HFFc6 (cell line): ENCODE data around the gene NPW. TPM values are rescaled to one million over a fixed set of nuclear protein-coding genes. Genes with fewer than 3 reads are reported as not detected.
A peak's percentile ranks its signal among the peaks of the same experiment; 100 is the strongest.
"Not testable (repeated sequence)": the region's sequence is repeated elsewhere in the genome, so short reads cannot be mapped to it uniquely, and the experiment has no call there.

Experiments
- DNase-seq: peaks from one replicate; pipeline ENCODE4 v3.0.0-alpha.2; 2018
- H3K27ac Mint-ChIP-seq: 2 replicates; pipeline ENCODE4 v1.8.0; 2020; ENCODE audit warnings: mild to moderate bottlenecking, mixed read lengths
- H3K27me3 Mint-ChIP-seq: 2 replicates; pipeline ENCODE4 v1.8.0; 2021; ENCODE audit warnings: mild to moderate bottlenecking, moderate library complexity, mixed read lengths; ENCODE audit not compliant: insufficient read depth
- H3K36me3 Mint-ChIP-seq: 2 replicates; pipeline ENCODE4 v1.8.0; 2021; ENCODE audit warnings: low read depth, mixed read lengths
- H3K4me1 Mint-ChIP-seq: 2 replicates; pipeline ENCODE4 v1.8.0; 2020; ENCODE audit warnings: low read depth, mixed read lengths
- H3K4me3 Mint-ChIP-seq: 2 replicates; pipeline ENCODE4 v1.8.0; 2020; ENCODE audit warnings: mild to moderate bottlenecking, moderate library complexity, mixed read lengths
- H3K9me3 Mint-ChIP-seq: 2 replicates; pipeline ENCODE4 v1.8.0; 2020; ENCODE audit warnings: mild to moderate bottlenecking, mixed read lengths
- total RNA-seq, 6 experiments: library from RNA; stranded (reverse); fragmentation: NEBNext Ultra II Directional; extraction: Animal tissue kit (Norgen Biotek cat#: 25700); gene quantifications; 2 replicates in 1 of 6; 3 replicates in 5 of 6; pipeline ENCODE4 v1.2.3, GENCODE V29; 2021
- TF ChIP-seq, protein P1 (sequence below): fragments of 200-600 bp; sonication (generic); IDR thresholded peaks from 2 replicates; pipeline ENCODE4 v1.5.0; 2021; ENCODE audit warnings: antibody characterized with exemption, mild to moderate bottlenecking

NPW gene
- total RNA-seq, 6 experiments from 2014 or later: 0.57 to 2.1 (median 1.4) TPM

DNA sequence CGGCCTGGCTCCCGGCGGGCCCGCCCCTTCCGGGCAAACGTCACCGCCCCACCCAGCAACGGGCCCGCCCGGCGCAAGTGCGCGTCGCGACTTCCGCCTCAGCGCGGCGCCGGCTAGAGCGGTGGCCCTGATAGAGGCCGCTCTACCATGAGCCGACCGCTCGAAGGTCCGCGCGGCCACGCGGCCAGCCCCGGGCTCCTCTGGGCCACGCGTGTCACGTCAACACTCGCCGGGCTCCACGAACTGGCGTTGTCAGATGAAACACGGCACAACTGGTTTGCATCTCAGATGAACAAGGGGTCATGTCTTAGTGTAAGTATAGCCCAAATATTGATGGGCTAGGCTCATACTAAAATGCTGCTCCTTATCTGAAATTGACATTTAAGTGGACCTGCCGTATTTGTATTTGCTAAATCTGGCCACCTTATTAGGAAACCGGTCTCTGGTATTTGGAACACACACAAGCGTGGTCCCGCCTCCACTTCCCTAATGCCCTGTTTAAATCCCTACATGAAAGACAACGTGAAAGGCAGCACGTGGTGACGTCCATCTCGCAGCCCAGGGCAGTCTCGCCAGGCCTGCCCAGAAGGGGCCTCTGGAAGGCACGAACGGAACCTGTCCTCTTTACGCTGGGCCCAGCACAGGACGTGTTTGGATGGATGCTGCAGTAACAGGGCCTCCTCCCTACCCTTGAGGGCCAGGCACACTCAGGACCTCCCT, 9.6 kb upstream of the NPW start, which contains the start of gene ZNF598:
TSS of gene ZNF598 (minus strand) at position 31 of the 720 bp plus-strand sequence.
- peaks cover 5% of the 10 kb centered on the region; the same call in 1 of the 2 replicates for H3K36me3 Mint-ChIP-seq
- H3K4me3 Mint-ChIP-seq: peak within 1 kb of the TSS; percentile 95
- DNase-seq: peak; percentile 74
- TF ChIP-seq, protein P1, sequence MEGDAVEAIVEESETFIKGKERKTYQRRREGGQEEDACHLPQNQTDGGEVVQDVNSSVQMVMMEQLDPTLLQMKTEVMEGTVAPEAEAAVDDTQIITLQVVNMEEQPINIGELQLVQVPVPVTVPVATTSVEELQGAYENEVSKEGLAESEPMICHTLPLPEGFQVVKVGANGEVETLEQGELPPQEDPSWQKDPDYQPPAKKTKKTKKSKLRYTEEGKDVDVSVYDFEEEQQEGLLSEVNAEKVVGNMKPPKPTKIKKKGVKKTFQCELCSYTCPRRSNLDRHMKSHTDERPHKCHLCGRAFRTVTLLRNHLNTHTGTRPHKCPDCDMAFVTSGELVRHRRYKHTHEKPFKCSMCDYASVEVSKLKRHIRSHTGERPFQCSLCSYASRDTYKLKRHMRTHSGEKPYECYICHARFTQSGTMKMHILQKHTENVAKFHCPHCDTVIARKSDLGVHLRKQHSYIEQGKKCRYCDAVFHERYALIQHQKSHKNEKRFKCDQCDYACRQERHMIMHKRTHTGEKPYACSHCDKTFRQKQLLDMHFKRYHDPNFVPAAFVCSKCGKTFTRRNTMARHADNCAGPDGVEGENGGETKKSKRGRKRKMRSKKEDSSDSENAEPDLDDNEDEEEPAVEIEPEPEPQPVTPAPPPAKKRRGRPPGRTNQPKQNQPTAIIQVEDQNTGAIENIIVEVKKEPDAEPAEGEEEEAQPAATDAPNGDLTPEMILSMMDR: 0 out of 2 replicates have a peak, but pooled peaks have one; percentile 10
- H3K27ac Mint-ChIP-seq: peak within 1 kb of the TSS; percentile 98
- no peaks in the 10 kb centered on the region for H3K9me3 Mint-ChIP-seq
- peaks cover 26% of the 10 kb centered on the region for H3K4me1 Mint-ChIP-seq
- H3K27me3 Mint-ChIP-seq: peaks cover 2% of the 10 kb centered on the region; the same call in 1 of the 2 replicates

DNA sequence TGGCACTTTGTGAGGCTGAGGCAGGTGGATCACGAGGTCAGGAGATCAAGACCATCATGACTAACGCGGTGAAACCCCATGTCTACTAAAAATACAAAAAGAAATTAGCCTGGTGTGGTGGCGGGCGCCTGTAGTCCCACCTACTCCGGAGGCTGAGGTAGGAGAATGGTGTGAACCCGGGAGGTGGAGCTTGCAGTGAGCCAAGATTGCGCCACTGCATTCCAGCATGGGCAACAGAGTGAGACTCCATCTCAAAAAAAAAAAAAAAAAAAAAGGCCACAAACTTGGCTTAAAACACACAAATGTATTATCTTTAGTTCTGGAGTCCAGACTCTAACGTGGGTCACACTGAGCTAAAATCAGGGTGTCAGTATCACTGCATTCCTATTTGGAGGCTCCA, 7.9 kb upstream of the NPW start:
- not testable (repeated sequence) for H3K36me3 Mint-ChIP-seq, H3K27me3 Mint-ChIP-seq, H3K27ac Mint-ChIP-seq, DNase-seq, H3K4me3 Mint-ChIP-seq, H3K9me3 Mint-ChIP-seq
- peaks cover 26% of the 10 kb centered on the region for H3K4me1 Mint-ChIP-seq

DNA sequence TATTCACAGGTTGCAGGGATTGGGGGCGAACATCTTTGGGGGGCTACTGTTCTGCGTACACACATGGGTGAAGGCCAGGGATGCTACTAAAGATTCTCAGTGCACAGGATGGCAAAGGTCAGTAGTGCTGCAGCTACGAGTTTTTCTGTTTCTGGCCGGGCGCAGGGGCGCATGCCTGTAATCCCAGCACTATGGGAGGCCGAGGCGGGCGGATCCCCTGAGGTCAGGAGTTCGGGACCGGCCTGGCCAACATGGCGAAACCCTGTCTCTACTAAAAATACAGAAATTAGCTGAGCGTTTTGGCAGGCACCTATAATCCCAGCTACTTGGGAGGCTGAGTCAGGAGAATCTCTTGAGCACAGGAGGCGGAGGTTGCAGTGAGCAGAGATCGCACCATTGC, 6.1 kb upstream of the NPW start:
- H3K27me3 Mint-ChIP-seq: peaks cover 2% of the 10 kb centered on the region; the same call in 1 of the 2 replicates
- H3K4me1 Mint-ChIP-seq: peaks cover 12% of the 10 kb centered on the region
- H3K27ac Mint-ChIP-seq: no peak overlapping the region
- TF ChIP-seq, protein P1: no peak
- peaks cover 4% of the 10 kb centered on the region; the same call in 1 of the 2 replicates for H3K36me3 Mint-ChIP-seq
- no peak for DNase-seq
- H3K4me3 Mint-ChIP-seq: no peak overlapping the region
- H3K9me3 Mint-ChIP-seq: no peaks in the 10 kb centered on the region

DNA sequence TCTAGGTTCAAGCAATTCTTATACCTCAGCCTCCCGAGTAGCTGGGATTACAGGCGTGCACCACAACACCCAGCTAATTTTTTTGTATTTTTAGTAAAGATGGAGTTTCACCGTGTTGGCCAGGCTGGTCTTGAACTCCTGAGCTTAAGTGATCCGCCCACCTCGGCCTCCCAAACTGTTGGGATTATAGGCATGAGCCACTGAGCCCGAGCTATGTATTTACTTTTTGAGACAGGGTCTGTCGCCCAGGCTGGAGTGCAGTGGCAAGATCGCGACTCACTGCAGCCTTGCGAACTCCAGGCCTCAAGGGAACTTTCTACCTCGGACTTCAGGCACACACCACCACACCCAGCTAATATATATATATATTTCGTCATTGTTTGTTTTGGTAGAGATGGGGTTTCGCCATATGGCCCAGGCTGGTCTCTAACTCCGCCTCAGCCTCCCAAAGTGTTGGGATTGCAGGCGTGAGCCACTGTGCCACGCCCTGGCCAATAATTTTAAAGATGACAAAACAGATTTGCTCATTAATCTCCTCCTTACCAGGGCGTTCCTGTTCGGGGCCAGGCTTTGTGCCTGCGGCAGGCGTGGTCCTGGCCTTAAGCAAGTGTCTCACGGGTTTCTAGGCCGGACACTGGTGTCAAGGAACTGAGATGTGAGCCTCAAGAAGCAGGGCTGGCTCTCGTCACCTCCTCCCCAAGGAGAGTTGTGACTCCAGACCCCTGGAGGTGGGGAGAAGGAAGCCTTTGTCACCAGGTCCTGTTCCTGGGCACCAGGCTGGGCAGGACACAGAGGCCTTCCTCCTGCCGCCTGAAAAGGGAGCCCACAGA, 4.3 kb upstream of the NPW start:
- TF ChIP-seq, protein P1: no peak
- Mint-ChIP-seq H3K27me3 (peaks cover 2% of the 10 kb centered on the region), H3K9me3 (no peaks in the 10 kb centered on the region), H3K36me3 (no peaks in the 10 kb centered on the region), H3K27ac (no peak overlapping the region), H3K4me3 (no peak overlapping the region), H3K4me1 (peaks cover 2% of the 10 kb centered on the region)
- DNase-seq: no peak

DNA sequence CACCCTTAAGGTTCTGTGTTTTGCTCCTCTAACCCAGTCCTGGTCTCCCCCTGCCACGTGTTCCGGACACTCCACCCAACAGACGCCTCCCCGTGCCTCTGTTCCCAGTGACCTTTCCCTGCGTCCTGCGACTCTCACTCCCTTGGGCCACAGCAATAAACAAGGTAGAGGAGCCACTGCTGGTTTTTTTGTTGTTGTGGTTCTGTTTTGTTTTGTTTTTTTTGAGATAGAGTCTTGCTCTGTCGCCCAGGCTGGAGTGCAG, 3.7 kb upstream of the NPW start:
- TF ChIP-seq, protein P1: no peak
- no peak for DNase-seq
- no peaks in the 10 kb centered on the region for H3K9me3 Mint-ChIP-seq
- H3K36me3 Mint-ChIP-seq: no peaks in the 10 kb centered on the region
- no peak overlapping the region for H3K27ac Mint-ChIP-seq
- H3K27me3 Mint-ChIP-seq: peaks cover 5% of the 10 kb centered on the region
- H3K4me1 Mint-ChIP-seq: no peaks in the 10 kb centered on the region
- H3K4me3 Mint-ChIP-seq: no peak overlapping the region

DNA sequence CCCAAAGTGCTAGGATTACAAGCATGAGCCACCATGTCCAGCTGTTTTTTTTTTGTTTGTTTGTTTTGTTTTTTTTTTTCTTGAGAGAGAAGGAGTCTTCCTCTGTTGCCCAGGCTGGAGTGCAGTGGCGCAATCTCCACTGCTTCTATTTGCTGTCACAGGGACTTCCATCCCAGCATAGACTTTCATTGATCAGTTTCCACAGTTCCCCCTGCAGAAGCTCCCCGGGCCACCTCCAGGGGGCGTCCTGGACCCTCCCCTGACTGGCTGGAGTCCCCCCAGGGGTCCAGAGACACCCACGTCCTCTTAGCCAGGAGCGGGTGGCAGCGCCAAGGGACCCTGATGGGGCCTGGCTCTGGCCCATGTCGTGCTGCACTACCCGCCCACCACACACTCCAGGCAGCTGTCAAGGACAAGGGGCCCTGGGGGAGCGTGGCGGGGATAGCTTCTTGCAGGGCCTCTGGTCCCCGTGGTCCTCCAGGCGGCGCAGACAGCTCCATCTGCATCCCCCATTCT, 3.1 kb upstream of the NPW start:
- Mint-ChIP-seq H3K4me3 (no peak overlapping the region), H3K27me3 (peaks cover 5% of the 10 kb centered on the region), H3K4me1 (no peaks in the 10 kb centered on the region), H3K36me3 (no peaks in the 10 kb centered on the region), H3K9me3 (no peaks in the 10 kb centered on the region), H3K27ac (no peak overlapping the region)
- no peak for DNase-seq
- TF ChIP-seq, protein P1: peak; percentile 71; the same call in 1 of the 2 replicates
